ENCODE measurements around the gene CCDC18.

DNA sequence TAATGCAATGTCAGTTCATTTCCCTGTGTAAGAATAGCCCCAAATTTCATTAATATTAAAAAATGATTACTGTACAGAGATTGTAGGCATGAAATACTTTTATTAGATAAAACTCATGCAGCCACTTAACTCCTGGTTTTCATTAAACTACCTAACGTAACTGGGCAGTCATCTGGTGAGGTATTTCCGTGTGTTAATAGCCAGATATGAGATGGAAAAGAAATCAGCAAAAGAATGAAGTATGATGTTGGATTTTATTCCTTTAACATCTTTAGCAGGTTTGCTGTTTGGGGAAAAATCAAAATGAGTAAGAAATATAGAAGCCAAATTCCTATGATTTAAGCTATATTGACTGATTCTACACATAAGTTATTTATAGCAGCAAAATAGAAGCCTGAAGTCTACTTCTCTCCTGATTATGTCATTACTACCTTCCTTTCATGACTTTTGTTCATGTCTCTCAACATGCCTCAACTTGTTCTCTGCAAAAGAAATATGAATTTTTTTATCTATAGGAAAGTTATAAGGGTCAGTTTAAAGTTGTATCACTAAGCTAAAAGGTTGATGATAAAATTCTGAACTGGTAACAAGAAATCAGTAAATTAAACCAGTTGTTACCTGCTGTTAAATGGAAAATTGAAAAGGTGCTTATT lies 42.6 kb downstream of the CCDC18 start:
- TF ChIP-seq CTCF (IDR thresholded peaks at IDR 0.05) (no peak), ZFX (IDR thresholded peaks at IDR 0.05; ENCODE audit: borderline replicate concordance) (no peak)
